SKM-1 (cell line): ENCODE measurements around the gene DNASE1.

Experiments
- DNase-seq: peaks from one replicate; lab custom pipeline; 2025; ENCODE audit not compliant: unreplicated experiment; lab: John Stamatoyannopoulos, UW

DNASE1 gene

DNA sequence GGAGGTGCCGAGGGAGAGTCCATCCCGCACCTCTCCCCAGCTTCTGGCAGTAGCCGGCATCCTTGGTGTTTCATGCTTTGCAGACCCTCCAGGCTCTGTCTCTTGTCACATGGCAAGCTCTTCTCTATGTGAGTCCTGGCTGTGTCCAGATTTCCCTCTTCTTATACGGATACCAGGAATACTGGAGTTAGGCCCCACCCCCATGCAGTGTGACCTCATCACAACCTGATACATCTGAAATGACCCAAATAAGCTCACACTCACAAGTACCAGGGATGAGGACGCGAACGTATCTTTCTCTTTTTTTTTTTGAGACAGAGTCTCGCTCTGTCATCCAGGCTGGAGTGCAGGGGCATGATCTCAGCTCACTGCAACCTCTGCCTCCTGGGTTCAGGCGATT lies 39.6 kb downstream of the DNASE1 start:
- no peak for DNase-seq

DNA sequence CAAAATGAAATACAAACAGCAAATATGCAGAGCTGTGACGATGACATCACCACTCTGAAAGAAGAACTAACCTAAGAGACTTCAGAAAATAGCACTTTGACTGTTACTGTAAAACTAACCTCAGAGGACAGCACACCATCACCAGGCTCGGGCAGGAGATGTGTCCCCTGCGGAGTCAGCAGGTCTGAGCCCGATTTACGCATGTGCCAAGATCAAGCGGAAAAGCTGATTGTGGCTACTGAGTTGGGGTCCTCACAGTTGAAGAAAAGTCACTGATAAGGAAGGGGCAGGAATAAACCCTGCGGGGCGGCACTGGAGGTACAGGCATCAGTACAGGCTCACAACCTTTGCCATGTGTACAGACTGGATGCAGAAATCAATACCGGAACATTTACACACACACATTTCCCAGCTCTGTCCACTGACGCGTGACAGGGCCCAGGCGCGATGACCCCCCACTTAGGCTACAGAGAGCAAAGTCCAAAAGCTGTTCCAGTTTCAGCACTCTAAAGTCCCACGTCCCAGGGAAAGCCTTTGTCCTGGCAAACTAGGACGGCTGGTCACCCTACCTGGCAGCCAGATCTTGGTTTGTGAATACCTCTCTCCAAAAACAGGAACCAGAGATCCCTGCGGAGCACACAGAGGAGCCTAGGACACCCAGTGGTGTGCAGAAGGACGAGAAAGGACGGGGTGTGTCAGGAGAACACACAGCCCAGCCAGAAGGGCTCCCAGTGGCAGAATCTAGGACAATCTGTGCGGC lies 41.3 kb downstream of the DNASE1 start:
- no peak for DNase-seq

DNA sequence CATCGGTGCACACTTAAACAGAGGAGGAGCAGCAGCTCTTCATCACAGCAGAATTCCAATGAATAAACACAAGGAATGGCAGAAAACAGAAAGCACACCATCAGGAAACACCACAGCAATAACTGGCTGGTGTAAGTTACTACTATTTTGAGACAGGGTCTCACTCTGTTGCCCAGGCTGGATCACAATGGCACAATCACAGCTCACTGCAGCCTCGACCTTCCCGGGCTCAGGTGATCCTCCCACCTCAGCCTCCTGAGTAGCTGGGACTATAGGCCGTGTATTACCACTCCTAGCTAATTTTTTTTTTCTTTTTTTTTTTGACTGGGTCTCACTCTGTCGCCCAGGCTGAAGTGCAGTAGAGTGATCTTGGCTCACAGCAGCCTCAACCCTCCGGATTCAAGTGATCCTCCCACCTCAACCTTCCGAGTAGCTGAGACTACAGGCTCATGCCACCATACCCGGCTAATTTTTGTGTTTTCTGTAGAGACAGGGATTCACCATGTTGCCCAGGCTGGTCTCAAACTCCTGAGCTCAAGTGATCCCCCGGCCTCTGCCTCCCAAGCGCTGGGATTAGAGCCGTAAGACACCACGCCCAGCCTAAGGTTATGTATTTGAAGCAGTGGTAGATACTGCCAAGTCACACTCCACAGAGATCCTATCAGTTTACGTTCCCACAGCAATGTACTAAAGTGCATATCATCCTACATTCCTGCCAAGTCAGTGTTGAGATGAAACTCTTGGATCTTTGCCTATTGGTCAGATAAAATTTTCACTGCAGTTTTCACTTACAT lies 42.1 kb downstream of the DNASE1 start:
- DNase-seq, result no peak

DNA sequence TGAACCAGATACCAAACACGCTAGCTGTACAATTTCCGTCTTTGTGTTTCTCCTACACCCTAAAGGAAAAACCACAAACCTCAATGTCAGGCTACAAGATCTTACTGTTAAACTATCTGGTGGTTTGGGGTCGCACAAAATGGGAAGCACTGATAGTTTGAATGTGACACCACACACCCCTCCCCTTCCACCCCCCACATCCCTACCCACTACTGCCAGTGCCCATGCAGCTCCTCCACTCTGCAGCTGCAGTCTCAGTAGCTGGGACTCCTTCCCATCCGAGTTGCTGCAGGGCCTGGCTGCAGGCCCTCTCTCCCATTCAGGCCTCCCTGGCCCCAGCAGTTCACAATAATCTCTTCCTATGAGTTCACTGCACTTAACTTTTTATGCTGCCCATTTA lies 44.5 kb downstream of the DNASE1 start:
- DNase-seq, result no peak

DNA sequence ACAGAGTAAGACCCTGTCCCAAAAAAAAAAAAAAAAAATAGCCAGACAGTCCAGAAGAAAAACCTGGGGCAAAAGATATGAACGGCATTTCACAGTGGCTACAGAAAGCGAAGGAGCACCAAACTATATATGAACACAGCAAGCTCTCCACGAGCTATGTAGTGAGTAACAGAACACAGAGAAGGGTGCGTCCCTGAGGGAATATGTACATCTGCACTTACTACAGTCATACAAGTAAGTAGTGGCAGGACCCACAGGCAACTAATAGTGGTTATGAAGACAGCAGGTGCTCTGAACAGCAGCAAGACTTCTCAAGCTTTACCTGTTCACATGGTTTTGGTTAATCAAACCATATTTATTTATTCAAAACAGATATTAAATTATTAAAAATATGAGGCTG lies 47.0 kb downstream of the DNASE1 start:
- DNase-seq, result no peak

DNA sequence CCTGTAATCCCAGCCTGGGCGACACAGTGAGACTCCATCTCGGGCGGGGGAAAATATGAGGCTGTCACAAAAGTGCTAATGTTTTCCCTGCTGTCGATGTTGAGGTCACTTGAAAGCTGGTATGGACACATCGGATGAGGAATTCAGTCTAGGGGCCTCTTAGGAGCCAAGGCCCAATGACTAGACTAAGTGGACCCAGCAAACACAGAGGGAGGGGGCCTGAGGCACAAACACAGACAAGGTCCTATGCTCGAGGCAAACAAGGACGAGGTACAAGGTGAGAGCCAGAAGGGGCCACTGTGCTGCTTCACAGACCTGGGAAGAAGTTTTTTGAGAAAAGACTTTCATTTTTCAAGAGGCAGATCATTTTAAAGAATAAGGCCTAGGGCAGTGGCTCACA lies 47.6 kb downstream of the DNASE1 start:
- DNase-seq, result no peak

DNA sequence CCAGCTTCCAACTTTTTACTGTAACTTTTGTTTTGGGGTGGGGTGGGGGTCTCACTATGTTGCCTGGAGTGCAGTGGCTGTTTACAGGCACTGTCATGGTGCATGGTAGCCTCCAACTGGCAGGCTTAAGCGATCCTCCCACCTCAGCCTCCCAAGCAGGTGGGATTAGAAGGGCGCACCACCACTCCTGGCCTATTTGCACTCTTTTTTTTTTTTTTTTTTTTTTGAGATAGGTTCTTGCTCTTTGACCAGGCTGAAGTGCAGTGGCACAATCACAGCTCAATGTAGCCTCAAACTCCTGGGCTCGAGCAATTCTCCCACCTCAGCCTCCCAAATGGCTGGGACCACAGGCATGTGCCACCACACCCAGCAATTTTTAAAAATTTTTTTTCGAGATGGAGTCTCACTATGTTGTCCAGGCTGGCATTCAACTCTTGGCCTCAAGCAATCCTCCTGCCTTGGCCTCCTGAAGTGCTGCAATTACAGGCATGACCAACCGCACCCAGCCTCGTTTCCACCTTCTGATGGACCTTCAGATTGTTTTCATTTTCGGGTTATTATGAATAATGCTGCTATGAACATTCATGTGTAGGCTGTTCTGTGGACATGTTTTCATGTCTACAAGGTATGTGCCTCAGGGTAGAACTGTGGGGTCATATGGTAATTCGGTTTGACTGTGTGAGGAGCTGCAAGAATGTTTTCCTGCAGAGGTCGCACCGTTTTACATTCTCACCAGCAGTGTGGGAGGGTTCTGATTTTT lies 51.9 kb downstream of the DNASE1 start:
- DNase-seq, result no peak
